ENCODE results near the gene GALNT17.

DNA sequence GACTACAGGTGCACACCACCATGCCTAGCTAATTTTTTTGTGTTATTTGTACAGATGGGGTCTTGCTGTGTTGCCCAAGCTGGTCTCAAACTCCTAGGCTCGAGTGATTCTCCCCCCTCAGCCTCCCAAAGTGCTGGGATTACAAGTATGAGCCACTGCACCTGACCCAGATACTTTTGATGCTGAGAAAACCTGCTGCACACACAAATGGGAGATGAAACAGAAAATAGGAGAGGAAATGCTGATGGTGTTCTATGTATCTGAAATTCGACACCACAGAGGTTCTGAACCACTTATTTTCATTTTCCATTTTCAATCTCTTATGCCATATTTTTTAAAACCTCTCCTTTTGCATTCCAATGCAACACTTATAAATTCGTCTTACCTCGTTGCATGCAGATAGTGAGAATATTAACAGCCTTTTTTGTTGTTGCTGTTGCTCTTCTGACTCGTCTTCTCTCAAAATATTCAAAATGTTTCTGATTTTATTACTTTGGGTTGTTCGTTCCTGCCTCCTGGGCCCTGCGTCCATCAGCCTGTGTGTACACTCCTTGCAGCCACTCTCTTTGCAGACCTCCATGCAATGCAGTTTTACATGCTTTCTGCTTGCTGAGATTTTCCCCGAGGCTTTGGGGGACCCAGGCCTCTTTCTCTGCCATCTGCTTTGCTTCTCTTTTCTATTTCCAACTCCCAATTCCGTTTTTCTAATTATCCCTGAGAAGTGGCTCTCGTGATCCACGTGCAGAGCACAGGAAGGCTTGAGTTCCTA is 556.1 kb downstream of the GALNT17 start:
- TF ChIP-seq, protein P1, sequence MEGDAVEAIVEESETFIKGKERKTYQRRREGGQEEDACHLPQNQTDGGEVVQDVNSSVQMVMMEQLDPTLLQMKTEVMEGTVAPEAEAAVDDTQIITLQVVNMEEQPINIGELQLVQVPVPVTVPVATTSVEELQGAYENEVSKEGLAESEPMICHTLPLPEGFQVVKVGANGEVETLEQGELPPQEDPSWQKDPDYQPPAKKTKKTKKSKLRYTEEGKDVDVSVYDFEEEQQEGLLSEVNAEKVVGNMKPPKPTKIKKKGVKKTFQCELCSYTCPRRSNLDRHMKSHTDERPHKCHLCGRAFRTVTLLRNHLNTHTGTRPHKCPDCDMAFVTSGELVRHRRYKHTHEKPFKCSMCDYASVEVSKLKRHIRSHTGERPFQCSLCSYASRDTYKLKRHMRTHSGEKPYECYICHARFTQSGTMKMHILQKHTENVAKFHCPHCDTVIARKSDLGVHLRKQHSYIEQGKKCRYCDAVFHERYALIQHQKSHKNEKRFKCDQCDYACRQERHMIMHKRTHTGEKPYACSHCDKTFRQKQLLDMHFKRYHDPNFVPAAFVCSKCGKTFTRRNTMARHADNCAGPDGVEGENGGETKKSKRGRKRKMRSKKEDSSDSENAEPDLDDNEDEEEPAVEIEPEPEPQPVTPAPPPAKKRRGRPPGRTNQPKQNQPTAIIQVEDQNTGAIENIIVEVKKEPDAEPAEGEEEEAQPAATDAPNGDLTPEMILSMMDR (IDR thresholded peaks at IDR 0.05), result no peak
- TF ChIP-seq, protein P2, sequence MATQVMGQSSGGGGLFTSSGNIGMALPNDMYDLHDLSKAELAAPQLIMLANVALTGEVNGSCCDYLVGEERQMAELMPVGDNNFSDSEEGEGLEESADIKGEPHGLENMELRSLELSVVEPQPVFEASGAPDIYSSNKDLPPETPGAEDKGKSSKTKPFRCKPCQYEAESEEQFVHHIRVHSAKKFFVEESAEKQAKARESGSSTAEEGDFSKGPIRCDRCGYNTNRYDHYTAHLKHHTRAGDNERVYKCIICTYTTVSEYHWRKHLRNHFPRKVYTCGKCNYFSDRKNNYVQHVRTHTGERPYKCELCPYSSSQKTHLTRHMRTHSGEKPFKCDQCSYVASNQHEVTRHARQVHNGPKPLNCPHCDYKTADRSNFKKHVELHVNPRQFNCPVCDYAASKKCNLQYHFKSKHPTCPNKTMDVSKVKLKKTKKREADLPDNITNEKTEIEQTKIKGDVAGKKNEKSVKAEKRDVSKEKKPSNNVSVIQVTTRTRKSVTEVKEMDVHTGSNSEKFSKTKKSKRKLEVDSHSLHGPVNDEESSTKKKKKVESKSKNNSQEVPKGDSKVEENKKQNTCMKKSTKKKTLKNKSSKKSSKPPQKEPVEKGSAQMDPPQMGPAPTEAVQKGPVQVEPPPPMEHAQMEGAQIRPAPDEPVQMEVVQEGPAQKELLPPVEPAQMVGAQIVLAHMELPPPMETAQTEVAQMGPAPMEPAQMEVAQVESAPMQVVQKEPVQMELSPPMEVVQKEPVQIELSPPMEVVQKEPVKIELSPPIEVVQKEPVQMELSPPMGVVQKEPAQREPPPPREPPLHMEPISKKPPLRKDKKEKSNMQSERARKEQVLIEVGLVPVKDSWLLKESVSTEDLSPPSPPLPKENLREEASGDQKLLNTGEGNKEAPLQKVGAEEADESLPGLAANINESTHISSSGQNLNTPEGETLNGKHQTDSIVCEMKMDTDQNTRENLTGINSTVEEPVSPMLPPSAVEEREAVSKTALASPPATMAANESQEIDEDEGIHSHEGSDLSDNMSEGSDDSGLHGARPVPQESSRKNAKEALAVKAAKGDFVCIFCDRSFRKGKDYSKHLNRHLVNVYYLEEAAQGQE (IDR thresholded peaks at IDR 0.05; ENCODE audit: insufficient read depth in 1 of 2, low read depth in 2 of 2, low read length in 1 of 2), result no peak
- no peak for TF ChIP-seq POLR2AphosphoS5 (IDR thresholded peaks at IDR 0.05; ENCODE audit: low read depth, low read length)
